NCI-H2227 (cell line): ENCODE data around the gene VPS72.
"Not testable (repeated sequence)": the region's sequence is repeated elsewhere in the genome, so short reads cannot be mapped to it uniquely, and the experiment has no call there.

Source experiments
- DNase-seq: peaks from one replicate; lab custom pipeline; 2025; ENCODE audit not compliant: unreplicated experiment; lab: John Stamatoyannopoulos, UW

VPS72 gene, protein sequence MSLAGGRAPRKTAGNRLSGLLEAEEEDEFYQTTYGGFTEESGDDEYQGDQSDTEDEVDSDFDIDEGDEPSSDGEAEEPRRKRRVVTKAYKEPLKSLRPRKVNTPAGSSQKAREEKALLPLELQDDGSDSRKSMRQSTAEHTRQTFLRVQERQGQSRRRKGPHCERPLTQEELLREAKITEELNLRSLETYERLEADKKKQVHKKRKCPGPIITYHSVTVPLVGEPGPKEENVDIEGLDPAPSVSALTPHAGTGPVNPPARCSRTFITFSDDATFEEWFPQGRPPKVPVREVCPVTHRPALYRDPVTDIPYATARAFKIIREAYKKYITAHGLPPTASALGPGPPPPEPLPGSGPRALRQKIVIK

DNA sequence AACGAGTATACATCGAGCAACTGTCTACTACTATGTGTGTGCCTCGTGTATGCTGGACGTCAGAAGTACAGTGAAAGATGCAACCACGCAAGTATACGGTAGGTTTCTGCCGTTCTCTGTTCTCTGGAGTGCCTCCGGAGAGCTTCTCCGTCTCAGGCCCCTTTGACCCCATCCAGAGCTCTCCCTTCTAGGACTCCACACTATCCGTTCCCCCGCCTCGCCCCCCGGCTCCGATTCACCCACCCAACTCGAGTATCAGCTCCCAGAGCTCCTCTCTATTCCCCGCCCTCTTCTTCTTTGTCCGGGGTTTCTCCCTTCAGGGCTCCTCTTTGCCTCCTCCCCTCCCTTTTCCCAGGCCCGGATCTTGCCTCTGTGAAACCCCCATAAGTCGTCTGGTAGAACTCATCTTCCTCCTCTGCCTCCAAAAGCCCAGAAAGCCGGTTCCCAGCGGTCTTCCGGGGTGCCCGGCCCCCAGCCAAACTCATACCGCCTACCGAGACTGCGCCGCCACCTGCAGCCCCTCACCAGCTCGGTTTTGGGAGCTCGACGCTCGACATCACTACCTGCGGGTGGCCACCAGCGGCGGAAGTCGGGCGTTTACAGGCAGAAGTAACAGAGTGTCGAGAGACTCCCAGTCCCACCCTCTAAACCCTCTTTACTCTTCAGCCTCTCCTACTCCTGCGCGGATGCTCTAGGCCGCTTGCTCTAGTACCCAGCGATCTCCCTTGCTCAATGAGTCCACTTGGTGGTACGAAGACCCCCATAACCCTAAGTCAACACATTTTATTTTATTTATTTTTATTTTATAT is at the start of gene VPS72:
Gene VPS72 (minus strand): TSS at position 561 of the 809 bp plus-strand sequence. CDS start 76 bp downstream, at position 485.
- DNase-seq = peak; percentile 95

DNA sequence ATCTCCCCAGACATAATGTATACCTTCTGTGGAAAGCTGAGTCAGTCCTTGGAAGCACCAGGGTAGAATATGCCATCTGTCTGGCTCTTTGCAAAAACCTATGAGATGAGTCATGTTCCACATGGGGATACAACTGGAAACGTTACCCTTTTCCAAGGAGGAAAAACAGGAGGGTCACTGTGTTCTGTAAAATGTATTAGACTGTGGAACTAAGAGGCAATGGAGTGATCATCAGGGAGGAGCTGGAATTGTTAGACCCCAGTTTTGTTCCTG is 48.4 kb upstream of the VPS72 start:
- DNase-seq = no peak

DNA sequence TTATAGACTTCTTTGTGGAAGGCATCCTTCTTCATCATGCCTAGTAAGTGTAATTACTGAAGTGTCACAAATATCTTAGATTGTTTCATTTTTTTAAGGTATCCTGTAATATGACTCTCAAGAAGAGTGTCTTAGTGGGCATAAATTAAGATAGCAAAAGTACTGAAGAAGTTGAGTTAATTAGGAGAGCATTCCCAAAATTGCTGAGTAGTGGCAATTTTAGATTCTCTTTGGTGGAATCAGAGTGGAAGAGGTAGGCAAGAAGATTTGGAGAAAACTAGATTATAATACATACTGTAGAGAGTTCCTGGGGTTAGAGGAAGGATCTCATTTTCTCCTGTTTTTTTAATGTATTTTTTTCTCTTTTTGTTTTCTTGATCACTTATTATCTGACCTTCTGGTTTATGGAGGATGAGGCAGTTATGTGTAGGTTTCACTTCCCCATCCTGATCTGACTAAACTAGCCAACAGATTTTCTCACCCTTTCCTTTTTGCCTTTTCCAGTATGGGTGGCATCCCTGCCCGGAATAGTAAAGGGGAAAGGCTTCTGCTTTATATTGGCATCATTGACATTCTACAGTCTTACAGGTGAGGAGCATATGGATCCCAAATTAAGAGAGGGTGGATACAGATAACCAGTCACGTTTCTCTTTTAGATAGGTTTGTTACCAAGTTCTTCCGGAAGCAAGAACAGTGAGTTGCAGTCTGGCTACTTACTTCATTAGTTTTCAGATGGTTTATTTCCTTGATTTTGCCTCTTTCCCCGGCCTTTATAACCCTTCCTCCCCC is 47.9 kb upstream of the VPS72 start:
- no peak for DNase-seq

DNA sequence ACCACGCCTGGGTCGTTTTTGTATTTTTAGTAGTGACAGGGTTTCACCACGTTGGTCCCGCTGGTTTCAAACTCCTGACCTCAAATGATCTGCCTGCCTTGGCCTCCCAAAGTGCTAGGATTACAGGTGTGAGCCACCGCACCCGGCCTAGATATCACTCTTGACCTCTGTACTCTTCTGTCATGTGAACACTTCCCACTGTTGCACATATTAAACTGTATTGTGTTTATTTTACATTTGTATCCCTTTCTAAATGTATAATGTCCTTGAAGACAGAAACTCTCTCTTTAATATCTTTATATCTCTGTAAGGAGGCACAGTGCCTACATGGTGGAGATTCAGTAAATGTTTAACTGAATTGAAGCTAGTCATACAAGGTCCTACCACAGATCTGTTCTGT is 45.2 kb upstream of the VPS72 start:
- no peak for DNase-seq

DNA sequence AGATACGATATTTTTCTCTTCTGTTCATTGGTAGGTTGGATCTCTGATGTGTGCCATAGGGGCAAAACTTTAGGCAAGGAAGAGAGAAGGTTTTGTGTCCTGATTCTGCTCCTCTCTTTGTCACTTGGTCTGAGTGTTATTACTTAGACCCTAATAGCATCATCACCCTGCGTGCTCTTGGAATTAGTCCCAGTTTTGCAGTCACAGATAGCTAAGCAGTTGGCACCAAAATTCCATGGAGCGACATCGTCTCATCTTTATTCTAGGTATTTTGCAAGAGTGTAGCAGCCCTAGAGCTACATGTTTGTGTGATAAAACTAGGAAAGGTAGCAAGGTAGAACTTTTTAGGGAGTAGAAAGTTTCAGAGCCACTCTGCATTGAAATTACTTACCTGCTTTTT is 32.1 kb upstream of the VPS72 start:
- no peak for DNase-seq

DNA sequence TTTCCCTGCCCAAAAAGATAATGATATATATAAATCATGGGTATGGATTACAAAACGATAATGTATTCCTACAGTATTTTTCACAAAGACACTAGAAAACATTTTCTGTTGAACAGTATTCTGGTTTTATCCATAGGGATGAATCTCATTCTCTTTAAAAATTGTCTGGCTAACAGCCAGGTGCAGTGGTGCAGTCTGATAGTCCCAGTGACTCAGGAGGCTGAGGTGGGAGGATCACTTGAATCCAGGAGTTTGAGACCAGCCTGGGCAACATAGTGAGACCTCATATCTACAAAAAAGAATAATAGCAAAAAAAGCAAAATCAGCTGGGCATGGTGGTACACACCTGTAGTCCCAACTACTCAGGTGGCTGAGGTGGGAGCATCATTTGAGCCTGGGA is 31.6 kb upstream of the VPS72 start:
- DNase-seq = no peak

DNA sequence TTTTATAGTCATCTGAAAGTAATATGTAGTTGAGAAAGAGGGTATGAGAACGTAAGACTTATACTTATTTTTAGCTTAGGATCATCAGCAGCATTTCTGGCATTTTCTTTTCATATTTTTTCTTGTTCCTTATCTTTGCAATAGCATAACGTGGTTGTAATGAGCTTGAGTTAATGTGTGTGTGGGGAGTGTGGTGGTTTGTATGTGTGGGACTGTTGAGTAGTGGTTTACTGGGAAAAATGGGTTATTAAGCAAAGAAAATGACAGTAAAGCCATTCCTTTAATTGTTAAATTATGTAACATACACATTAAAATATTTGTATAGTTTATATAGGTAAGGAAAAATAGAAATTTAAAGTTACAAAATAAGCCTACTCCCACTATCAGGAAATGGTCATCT is 23.6 kb upstream of the VPS72 start:
- no peak for DNase-seq

DNA sequence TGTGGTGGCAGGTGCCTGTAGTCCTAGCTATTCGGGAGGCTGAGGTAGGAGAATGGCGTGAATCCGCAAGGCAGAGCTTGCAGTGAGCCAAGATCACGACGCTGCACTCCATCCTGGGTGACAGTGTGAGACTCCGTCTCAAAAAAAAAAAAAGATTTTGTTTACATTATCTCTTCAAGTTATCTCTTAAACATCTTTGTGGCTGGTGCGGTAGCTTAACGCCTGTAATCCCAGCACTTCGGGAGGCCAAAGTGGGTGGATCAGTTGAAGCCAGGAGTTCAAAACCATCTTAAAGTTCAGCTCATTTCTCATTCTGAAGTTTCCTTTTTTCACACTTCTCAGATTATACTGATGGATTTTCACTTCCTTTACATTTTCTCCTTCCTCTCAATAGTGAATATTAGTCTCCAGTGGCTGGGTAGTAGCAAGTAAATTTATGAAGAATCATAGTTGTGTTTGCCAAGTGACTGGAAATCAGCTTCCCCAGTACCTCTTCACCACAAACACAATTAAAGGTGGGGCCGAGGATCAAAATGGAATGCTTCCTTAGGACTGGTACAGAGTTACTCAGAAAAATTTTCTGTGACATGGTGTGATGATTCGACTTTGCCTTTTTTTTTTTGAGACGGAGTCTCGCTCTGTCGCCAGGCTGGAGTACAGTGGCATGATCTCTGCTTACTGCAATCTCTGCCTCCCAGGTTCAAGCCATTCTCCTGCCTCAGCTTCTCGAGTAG is 22.1 kb upstream of the VPS72 start:
- DNase-seq = no peak

DNA sequence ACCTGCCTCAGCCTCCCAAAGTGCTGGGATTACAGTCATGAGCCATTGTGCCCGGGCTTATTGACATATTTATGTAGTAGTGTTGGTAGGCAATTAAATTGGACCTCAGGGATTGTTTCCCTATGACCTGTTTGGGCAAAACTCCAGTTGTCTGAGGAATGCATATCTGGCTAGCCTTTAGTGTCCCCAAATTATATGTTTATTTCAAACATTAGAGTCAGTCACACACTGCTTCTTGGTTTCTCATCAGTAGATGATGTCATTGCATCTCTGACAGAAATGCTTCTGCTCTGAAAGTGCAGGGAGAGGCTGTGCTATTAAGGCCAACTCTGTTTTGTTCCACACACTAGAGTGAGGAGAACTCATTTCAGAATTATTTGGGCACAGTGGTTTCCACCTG is 20.8 kb upstream of the VPS72 start:
- peak; percentile 18 for DNase-seq

DNA sequence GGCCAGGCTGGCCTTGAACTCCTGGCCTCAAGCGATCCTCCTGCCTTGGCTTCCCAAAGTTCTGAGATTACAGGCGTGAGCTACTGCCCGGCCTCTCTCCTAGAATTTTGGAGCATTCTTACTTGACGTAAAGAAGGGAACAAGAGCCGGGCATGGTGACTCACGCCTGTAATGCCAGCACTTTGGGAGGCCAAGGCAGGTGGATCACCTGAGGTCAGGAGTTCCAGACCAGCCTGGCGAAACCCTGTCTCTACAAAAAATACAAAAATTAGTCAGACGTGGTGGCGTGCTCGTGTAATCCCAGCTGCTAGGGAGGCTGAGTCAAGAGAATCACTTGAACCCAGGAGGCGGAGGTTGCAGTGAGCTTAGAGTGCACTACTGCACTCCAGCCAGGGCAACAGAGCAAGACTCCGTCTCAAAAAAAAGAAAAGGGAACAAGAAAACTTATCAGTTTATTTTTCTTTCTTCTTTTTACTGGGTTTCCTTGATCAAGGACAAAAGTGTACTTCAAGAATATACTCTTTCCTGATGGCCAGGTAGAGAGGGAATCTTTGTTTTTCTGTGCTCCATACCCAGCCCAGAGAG is 15.5 kb upstream of the VPS72 start:
- not testable (repeated sequence) for DNase-seq

DNA sequence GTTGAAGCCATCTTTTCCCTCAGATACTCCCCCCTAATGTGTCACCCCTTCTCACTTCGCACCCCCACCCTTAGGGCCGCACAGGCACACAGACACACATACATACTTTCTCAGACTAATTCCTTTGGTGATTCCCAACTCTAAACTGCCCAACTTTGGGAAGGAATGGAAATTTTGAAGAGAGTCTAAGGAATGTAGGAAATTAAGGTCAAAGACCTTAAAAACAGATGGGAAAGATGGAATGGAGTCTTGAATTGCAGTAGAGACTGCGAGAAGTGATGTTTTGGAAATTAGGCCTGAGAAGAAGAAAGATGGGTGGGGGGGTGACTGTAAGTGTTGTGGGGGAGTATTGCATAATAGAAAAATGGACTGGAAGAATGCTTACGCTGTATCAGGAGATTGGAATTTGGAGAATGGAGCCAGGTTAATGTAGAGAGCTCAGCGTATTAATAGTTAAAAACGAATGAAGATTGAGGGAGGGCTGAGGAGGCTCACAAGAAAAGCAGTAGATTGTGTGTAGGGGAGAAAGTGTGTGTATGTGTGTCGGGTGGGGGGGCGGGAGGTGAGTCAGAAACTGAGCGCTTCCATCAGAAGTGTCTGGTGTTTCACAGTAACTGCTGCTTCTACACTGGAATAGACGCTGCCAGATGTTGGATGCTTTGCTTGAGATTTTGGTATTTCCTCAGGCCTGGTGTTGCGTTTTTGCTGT is 10.0 kb upstream of the VPS72 start:
- DNase-seq = no peak

DNA sequence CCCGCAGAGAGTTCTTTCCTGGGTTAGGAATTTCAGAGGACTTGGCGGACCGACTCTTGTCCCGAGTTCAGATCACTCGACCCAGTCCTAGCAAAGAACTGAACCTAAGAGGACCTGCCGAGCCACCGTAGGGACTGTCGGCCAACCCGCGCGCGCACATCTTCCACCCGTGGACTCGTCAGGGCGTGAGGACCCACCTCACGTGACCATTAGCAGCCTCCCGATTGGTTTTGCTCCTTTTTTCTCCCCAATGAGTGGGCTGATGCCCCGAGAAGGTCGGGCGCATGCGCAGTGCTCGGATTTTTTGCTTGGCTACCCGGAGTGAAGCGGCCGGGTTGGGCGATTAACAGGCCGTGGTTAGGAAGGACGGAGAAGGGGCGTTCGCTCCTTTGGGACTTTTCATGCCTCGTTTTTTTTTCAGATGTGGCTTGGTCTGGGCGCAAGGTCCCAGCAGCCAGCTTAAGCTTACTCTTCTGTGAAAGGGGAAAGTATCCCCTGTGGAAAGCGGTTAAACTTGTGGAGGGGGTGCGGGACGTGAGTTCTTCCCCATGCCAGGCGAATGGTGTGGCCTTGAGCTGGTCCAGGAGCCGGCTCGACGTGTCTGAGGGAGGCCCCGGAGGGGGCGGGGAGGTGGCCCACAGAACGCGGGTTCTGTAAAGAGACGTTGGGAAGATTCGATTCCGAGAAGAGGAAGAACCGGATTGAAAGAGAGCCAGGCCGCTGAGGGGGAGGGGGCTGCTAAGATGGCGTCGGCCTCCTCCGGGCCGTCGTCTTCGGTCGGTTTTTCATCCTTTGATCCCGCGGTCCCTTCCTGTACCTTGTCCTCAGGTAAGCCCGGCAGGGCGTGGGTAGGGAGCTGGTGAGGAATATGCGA is 8.5 kb upstream of the VPS72 start, which contains the start of gene PIP5K1A:
Gene PIP5K1A (plus strand): TSS at position 299 of the 874 bp plus-strand sequence. CDS start 445 bp downstream, at position 744.
- DNase-seq = peak; percentile 99

DNA sequence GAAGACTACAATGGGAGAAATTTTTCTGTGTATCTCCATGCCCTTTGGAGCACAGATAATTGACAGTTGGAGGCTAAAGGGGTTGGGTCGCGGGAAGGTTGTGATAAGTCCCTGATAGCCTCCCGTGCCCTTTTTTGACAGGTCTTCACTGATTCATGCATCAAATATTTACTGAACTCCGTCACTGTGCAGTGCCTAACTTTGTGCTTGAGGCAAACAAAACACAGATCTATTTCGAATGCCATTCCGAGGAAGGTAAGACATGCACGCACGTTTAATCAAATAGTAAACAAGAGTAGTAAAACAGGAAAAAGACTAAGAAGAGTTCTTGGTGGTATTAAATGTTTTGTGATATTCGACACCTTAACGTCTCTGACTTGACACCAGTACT is 7.9 kb upstream of the VPS72 start:
- DNase-seq = no peak

DNA sequence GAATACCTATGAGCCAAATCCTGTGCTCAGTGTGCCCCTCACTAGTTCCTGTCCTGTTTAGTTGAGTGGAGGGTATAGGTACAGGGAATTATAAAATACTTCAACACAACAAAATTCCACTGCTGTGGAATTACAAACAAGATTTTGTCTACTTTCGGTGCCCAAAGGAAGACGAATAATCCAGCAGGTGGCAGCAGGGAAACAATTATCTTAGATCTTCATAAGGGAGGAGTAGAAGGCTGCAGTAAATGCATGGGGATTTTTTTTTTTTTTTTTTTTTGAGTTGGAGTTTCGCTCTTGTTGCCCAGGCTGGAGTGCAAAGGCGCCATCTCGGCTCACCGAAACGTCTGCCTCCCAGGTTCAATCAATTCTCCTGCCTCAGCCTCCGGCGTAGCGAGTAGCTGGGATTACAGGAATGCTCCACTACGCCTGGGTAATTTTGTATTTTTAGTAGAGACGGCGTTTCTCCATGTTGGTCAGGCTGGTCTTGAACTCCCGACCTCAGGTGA is 6.3 kb upstream of the VPS72 start:
- peak; percentile 88 for DNase-seq

DNA sequence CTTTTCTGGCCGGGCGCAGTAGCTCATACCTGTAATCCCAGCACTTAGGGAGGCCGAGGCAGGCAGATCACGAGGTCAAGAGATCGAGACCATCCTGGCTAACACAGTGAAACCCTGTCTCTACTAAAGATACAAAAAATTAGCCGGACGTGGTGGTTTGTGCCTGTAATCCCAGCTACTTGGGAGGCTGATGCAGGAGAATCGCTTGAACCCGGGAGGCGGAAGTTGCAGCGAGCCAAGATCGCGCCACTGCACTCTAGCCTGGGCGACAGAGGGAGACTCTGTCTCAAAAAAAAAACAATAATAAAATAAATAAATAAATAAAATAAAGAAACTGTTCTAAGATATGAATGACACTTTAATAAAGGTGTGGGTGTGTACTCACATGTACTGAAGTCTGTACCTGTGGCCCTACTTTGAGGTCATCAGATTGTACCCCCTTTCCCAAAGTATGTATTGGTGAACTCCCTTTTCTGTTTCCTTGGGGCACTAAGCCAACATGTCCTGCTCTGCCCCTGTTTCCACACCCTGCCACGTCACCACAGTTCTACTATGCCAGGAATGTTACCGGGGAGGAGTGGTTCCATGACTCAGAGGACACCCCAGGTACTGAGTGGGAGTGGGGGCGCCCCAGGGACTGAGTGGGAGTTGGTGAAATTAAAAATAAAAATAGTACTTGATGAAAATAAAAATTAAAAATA is 5.0 kb upstream of the VPS72 start:
- DNase-seq = not testable (repeated sequence)

DNA sequence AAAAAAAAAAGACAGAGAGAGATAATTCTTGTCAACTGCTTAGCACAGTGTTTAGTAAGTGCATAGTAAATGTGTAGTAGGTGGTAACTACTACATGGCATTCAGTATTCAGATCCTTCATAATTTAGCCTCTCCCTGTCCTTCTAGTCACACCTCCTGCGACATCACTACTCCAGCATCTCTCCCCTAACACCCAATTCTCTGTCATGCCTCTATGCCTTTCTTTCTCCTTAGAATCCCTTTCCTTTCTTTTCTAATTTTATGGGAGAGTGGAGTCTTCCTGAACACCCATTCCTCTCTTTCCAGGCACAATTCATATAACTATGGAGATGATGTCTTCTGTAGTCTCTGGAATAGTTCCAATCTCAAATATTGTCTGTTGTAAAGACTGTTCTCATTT is 3.9 kb upstream of the VPS72 start:
- DNase-seq = no peak

DNA sequence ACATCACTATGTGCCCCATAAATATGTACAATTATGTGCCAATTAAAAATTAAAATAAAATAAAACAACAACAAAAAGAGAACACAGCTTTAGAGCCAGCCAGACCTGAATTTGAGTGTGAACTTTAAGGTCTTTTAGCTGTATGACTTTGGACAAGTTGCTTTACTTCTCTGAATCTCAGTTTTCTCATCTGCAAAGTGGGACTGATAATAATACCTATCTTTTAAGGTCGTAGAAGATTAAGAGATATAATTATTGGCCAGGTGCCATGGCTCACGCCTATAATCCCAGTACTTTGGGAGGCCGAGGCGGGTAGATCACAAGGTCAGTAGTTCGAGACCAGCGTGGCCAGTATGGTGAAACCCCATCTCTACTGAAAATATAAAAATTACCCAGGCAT is 3.3 kb upstream of the VPS72 start:
- DNase-seq = no peak

DNA sequence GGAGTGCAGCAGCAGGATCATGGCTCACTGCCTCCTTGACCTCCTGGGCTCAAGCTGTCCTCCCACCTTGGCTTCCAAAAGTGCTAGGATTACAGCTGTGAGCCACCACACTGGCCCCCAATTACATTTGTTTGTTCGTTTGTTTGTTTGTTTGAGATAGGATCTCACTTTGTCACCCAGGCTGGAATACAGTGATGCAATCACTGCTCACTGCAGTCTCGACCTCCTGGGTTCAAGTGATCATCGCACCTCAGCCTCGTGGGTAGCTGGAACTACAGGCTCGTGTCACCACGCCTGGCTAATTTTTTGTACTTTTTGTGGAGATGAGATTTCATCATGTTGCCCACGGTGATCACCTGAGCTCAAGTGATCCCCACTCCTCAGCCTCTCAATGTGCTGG is 2.0 kb upstream of the VPS72 start:
- DNase-seq = no peak
